ENCODE measurements around the gene SLC7A9. TPM values are rescaled to one million over a fixed set of nuclear protein-coding genes. Genes with fewer than 3 reads are reported as not detected.
A peak's percentile ranks its signal among the peaks of the same experiment; 100 is the strongest.

Gene SLC7A9
- total and polyA plus RNA-seq, 7 experiments from 2014 or later, result 0.24 to 1.1 (median 0.56) TPM; not detected in 2

DNA sequence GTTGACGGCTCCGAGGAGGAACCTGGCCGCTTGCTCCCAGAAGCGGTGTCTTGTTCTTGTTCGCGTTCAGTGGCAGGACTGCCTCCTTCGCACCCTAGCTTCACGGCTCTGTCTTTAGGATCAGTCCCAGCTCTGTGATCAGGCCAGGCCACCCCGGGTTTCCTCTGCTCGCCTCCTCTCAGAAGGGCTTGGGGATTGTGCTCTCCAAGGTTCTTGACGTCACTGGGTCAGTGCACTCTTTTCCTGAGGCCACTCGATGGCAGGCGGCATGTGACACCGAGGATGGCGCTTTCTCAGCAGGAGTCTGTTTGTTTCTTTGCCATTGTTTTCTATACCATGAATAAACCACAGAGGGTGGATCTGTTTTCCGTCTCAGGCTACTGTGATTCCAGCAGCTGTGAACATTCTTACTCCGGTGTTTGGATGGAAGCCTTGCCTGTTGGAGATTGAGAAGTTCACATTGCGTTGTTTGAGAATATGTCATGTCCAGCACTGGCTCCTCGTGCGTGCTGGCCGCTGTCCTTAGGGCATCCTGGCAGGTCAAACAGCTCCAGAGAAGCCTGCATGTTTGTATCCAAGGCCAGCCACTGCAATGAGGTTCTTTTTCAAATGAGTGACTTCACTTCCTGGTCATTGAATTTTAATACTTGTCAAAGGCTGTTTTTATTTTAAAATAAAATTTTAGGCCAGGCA lies 44.5 kb downstream of the SLC7A9 start:
- no peaks in the 10 kb centered on the region for H3K4me1 ChIP-seq (ENCODE audit: control insufficient read depth in 2 of 2, insufficient read depth in 2 of 2, low read length in 2 of 2)
- Mint-ChIP-seq H3K9me3 (no peaks in the 10 kb centered on the region), H3K27me3 (peaks cover 0 to 12% (median 8%) of the 10 kb centered on the region in 5 donors), H3K36me3 (peaks cover 0 to 4% (median 0%) of the 10 kb centered on the region in 5 donors), H3K4me3 (no peak overlapping the region), H3K27ac (peak overlapping the region in 1 of 9 donors; percentile 77), H3K4me1 (peaks cover 2 to 31% (median 15%) of the 10 kb centered on the region in 7 donors)
- intact Hi-C loops (cut with micrococcal nuclease), result no loop called here
- H3K4me3 ChIP-seq (ENCODE audit: low read length), result no peak overlapping the region
- no peak for ATAC-seq
- ChIA-PET CTCF (no interaction called here), POLR2A (no interaction called here)
- no peaks in the 10 kb centered on the region for H3K36me3 ChIP-seq (ENCODE audit: control insufficient read depth in 2 of 3, insufficient read depth in 3 of 3, low read length in 3 of 3)
- H3K27me3 ChIP-seq (ENCODE audit: control insufficient read depth in 2 of 2, insufficient read depth in 2 of 2, low read length in 2 of 2), result peaks cover 0 to 3% of the 10 kb centered on the region in 2 donors
- DNase-seq, result no peak
- no peak overlapping the region for H3K27ac ChIP-seq (ENCODE audit: low read depth, low read length)
- H3K9me3 ChIP-seq (ENCODE audit: control insufficient read depth in 2 of 3, low read length in 3 of 3), result no peaks in the 10 kb centered on the region

GRCh38 chr19:32824191-32824751 lies 45.3 kb downstream of the SLC7A9 start:
- ChIA-PET CTCF (no interaction called here), POLR2A (no interaction called here)
- Mint-ChIP-seq H3K4me1 (peaks cover 5 to 34% (median 18%) of the 10 kb centered on the region in 7 donors), H3K9me3 (no peaks in the 10 kb centered on the region), H3K4me3 (no peak overlapping the region), H3K27me3 (peaks cover 0 to 15% (median 12%) of the 10 kb centered on the region in 5 donors), H3K27ac (peak overlapping the region in 1 of 9 donors; percentile 77), H3K36me3 (peaks cover 0 to 4% (median 0%) of the 10 kb centered on the region in 5 donors)
- Histone ChIP-seq H3K27ac (ENCODE audit: low read depth, low read length) (no peak overlapping the region), H3K27me3 (ENCODE audit: control insufficient read depth in 2 of 2, insufficient read depth in 2 of 2, low read length in 2 of 2) (peaks cover 0 to 3% of the 10 kb centered on the region in 2 donors), H3K36me3 (ENCODE audit: control insufficient read depth in 2 of 3, insufficient read depth in 3 of 3, low read length in 3 of 3) (no peaks in the 10 kb centered on the region), H3K4me1 (ENCODE audit: control insufficient read depth in 2 of 2, insufficient read depth in 2 of 2, low read length in 2 of 2) (no peaks in the 10 kb centered on the region), H3K4me3 (ENCODE audit: low read length) (no peak overlapping the region), H3K9me3 (ENCODE audit: control insufficient read depth in 2 of 3, low read length in 3 of 3) (no peaks in the 10 kb centered on the region)
- no peak for ATAC-seq
- intact Hi-C loops (cut with micrococcal nuclease), result no loop called here
- no peak for DNase-seq

DNA sequence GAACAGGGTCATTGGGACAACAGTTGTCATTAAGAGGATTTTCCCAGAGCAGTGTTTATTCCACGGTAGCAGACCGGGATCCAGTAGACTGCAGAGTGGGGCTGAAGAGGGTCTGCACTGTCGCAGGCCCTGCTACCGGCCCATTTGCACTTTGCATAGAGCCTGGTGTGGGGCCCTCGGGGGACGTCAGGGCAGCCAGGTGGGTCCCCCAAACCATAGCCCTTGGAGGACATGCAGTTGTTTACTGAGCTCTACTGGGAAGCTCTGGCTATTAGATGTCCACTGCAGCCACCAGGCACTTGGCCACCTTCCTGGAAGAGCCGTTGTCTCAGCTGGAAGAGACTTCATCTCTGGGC lies 45.8 kb downstream of the SLC7A9 start:
- no peaks in the 10 kb centered on the region for H3K9me3 Mint-ChIP-seq
- intact Hi-C loops (cut with micrococcal nuclease), result no loop called here
- POLR2A ChIA-PET, result no interaction called here

GRCh38 chr19:32822916-32823746 lies 46.4 kb downstream of the SLC7A9 start:
- no peaks in the 10 kb centered on the region for H3K4me1 ChIP-seq (ENCODE audit: control insufficient read depth in 2 of 2, insufficient read depth in 2 of 2, low read length in 2 of 2)

More for the DNA sequence above, 45.8 kb downstream of the SLC7A9 start:
- no peaks in the 10 kb centered on the region for H3K36me3 ChIP-seq (ENCODE audit: control insufficient read depth in 2 of 3, insufficient read depth in 3 of 3, low read length in 3 of 3)
- no peaks in the 10 kb centered on the region for H3K9me3 ChIP-seq (ENCODE audit: control insufficient read depth in 2 of 3, low read length in 3 of 3)
- peaks cover 0 to 3% of the 10 kb centered on the region in 2 donors for H3K27me3 ChIP-seq (ENCODE audit: control insufficient read depth in 2 of 2, insufficient read depth in 2 of 2, low read length in 2 of 2)
- CTCF ChIA-PET, result no interaction called here
- H3K4me1 Mint-ChIP-seq, result peaks cover 3 to 29% (median 15%) of the 10 kb centered on the region in 7 donors
- H3K36me3 Mint-ChIP-seq, result peaks cover 0 to 4% (median 0%) of the 10 kb centered on the region in 5 donors
- H3K27me3 Mint-ChIP-seq, result peaks cover 0 to 15% (median 14%) of the 10 kb centered on the region in 5 donors
- ATAC-seq (no peak), DNase-seq (no peak)
- H3K4me3 Mint-ChIP-seq, result no peak overlapping the region
- H3K27ac ChIP-seq (ENCODE audit: low read depth, low read length), result no peak overlapping the region
- H3K27ac Mint-ChIP-seq, result no peak overlapping the region
- H3K4me3 ChIP-seq (ENCODE audit: low read length), result no peak overlapping the region
- no peaks in the 10 kb centered on the region for H3K4me1 ChIP-seq (ENCODE audit: control insufficient read depth in 2 of 2, insufficient read depth in 2 of 2, low read length in 2 of 2)

DNA sequence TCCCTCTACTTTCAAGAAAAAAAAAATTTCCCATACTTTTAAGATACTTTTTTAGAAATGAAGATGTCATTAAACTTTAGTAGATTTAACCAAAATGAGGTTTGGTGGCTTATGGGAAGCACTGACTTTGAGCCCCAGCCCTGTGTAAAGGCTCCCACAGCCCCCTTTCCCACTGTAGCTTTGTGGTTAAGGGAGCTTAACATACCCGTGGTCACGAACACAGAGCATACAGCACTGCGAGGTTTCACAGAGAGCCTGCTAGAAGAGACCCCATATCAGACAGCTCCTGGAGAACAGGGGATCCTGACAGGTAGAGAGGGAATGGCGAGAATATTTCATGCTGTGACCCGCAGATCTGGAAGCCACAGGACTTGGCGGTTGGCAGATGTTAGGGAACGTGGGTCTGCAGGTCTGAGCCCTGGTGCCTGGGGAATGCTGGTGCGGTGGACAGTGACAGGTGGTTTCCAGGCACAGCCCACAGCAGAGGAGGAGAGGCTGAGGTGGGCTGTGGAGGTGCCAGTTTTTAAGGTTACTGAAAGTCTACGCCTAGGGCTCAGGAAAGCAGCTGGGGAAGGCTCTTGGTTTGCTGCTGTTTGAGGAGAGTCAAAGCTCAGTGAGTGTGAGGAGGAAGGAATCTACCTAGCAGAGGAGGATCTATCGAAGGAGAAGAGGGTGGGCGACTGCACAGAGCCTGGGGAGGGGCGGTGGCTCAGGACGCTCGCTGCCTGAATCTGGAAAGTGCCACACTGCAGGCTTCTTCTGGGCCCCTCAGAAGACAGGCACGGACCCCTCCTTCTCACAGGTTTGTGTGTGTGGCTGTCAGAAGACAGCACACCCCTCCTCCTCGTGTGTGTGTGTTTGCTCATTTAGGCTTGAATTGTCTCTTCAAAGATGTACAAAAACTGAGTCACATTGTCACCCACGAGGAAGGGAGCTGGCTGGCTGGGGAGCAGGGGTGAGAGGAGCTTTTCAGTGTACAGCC lies 49.9 kb downstream of the SLC7A9 start:
- no peaks in the 10 kb centered on the region for H3K36me3 Mint-ChIP-seq

More at GRCh38 chr19:32822916-32823746, 46.4 kb downstream of the SLC7A9 start:
- DNase-seq, result no peak
- Histone ChIP-seq H3K27ac (ENCODE audit: low read depth, low read length) (no peak overlapping the region), H3K36me3 (ENCODE audit: control insufficient read depth in 2 of 3, insufficient read depth in 3 of 3, low read length in 3 of 3) (no peaks in the 10 kb centered on the region), H3K9me3 (ENCODE audit: control insufficient read depth in 2 of 3, low read length in 3 of 3) (no peaks in the 10 kb centered on the region), H3K4me3 (ENCODE audit: low read length) (no peak overlapping the region), H3K27me3 (ENCODE audit: control insufficient read depth in 2 of 2, insufficient read depth in 2 of 2, low read length in 2 of 2) (peaks cover 0 to 3% of the 10 kb centered on the region in 2 donors)
- Mint-ChIP-seq H3K27ac (peak overlapping the region in 1 of 9 donors; percentile 25), H3K4me1 (peaks cover 3 to 28% (median 15%) of the 10 kb centered on the region in 7 donors), H3K36me3 (peaks cover 0 to 4% (median 0%) of the 10 kb centered on the region in 5 donors), H3K27me3 (peaks cover 0 to 18% (median 11%) of the 10 kb centered on the region in 5 donors), H3K9me3 (no peaks in the 10 kb centered on the region), H3K4me3 (no peak overlapping the region)
- ATAC-seq, result no peak
- intact Hi-C loops (cut with micrococcal nuclease), result no loop called here
- POLR2A ChIA-PET, result no interaction called here
- CTCF ChIA-PET, result no interaction called here

DNA sequence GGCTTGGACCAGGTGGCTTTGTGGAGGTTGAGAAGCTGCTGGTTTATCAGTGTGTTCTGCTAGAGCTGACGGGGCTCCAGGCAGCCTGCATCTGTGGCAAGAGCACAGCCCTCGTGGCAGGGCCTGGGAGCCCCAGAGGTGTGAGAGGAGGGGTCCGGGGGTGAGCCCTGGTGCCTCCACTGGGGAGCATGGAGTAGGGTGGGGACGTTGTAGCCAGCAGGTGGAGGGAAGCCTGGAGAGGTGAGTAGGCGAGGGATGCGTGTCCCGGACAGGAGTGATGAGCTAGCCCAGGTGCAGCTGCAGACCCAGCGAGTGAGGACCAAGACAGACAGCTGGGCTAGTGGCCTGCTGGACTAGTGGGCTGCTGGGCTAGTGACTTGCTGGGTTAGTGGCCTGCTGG lies 51.0 kb downstream of the SLC7A9 start:
- Histone ChIP-seq H3K9me3 (ENCODE audit: control insufficient read depth in 2 of 3, low read length in 3 of 3) (no peaks in the 10 kb centered on the region), H3K27ac (ENCODE audit: low read depth, low read length) (no peak overlapping the region), H3K4me3 (ENCODE audit: low read length) (no peak overlapping the region), H3K27me3 (ENCODE audit: control insufficient read depth in 2 of 2, insufficient read depth in 2 of 2, low read length in 2 of 2) (peaks cover 0 to 1% of the 10 kb centered on the region in 2 donors), H3K4me1 (ENCODE audit: control insufficient read depth in 2 of 2, insufficient read depth in 2 of 2, low read length in 2 of 2) (no peaks in the 10 kb centered on the region), H3K36me3 (ENCODE audit: control insufficient read depth in 2 of 3, insufficient read depth in 3 of 3, low read length in 3 of 3) (no peaks in the 10 kb centered on the region)
- Mint-ChIP-seq H3K9me3 (no peaks in the 10 kb centered on the region), H3K4me3 (peak overlapping the region in 1 of 10 donors; percentile 37), H3K4me1 (peaks cover 3 to 28% (median 21%) of the 10 kb centered on the region in 7 donors), H3K27ac (no peak overlapping the region), H3K27me3 (peaks cover 0 to 15% (median 8%) of the 10 kb centered on the region in 5 donors), H3K36me3 (no peaks in the 10 kb centered on the region)
- ChIA-PET CTCF (interaction anchor here (1.1 kb wide), 1 partner anchor 10 kb away, joined by 3 read pairs; no protein-coding TSS in a partner anchor), POLR2A (no interaction called here)
- intact Hi-C loops (cut with micrococcal nuclease), result no loop called here
- ATAC-seq (no peak), DNase-seq (no peak)

More for the DNA sequence above, 49.9 kb downstream of the SLC7A9 start:
- no peaks in the 10 kb centered on the region for H3K4me1 ChIP-seq (ENCODE audit: control insufficient read depth in 2 of 2, insufficient read depth in 2 of 2, low read length in 2 of 2)
- Mint-ChIP-seq H3K27me3 (peaks cover 0 to 20% (median 9%) of the 10 kb centered on the region in 5 donors), H3K4me3 (peak overlapping the region in 5 of 10 donors; percentile 1 to 58 (median 5)), H3K9me3 (no peaks in the 10 kb centered on the region), H3K4me1 (peaks cover 3 to 19% (median 14%) of the 10 kb centered on the region in 7 donors), H3K27ac (peak overlapping the region in 3 of 9 donors; percentile 43 to 59 (median 44))
- ATAC-seq, result no peak
- no peak overlapping the region for H3K27ac ChIP-seq (ENCODE audit: low read depth, low read length)
- no peak for DNase-seq
- no peak overlapping the region for H3K4me3 ChIP-seq (ENCODE audit: low read length)
- POLR2A ChIA-PET, result no interaction called here
- H3K9me3 ChIP-seq (ENCODE audit: control insufficient read depth in 2 of 3, low read length in 3 of 3), result no peaks in the 10 kb centered on the region
- no peaks in the 10 kb centered on the region for H3K36me3 ChIP-seq (ENCODE audit: control insufficient read depth in 2 of 3, insufficient read depth in 3 of 3, low read length in 3 of 3)
- peaks cover 0 to 3% of the 10 kb centered on the region in 2 donors for H3K27me3 ChIP-seq (ENCODE audit: control insufficient read depth in 2 of 2, insufficient read depth in 2 of 2, low read length in 2 of 2)
- intact Hi-C loops (cut with micrococcal nuclease), result no loop called here
- CTCF ChIA-PET, result interaction anchor here (0.8 to 1.1 kb wide), 2 partner anchors 8 to 51 kb away, joined by 3 to 5 read pairs; no protein-coding TSS in a partner anchor

All from naive thymus-derived CD4-positive, alpha-beta T cell (primary cell).